ENCODE measurements around the gene IRF1.

Gene IRF1, protein sequence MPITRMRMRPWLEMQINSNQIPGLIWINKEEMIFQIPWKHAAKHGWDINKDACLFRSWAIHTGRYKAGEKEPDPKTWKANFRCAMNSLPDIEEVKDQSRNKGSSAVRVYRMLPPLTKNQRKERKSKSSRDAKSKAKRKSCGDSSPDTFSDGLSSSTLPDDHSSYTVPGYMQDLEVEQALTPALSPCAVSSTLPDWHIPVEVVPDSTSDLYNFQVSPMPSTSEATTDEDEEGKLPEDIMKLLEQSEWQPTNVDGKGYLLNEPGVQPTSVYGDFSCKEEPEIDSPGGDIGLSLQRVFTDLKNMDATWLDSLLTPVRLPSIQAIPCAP

DNA sequence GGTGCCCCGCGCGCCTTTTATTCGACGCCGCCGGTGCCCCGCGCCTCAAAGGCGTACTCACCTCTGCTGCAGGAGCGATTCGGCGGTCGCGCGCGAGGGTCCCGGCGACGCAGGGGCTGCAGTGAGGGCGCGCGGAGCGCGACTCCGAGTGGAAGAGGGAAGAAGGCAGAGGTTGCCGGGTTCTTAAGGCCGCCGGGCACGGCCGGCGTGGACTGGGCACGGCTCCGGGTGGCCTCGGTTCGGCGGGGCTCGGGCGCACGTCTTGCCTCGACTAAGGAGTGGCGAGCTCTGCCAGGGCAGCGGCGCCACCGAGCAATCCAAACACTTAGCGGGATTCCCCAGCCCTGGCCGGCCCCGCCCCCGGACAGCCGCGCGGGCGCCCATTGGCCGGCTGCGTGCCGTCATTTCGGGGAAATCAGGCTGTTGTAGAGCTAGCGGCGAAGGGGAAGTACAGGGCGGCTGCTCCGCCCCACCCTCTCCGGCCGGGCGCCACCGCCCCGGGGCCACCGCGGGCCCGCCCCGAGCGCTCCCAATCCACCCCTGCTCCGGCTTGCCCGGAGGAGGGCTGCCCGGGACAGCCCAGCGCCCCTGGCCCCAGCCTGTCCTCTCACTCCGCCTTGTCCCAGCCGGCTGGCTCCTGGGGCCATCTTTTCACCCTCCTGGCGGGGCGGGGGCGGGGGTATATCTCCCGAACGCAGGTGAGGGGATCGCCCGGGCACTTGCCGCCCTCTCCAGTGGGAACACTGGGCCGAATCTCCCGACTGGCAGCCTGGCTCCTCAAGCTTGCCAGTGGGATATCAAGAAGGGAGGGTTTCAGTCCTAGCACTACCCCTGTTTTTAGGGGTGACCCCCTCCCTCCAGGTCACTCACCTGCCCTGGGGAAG, at the start of gene IRF1:
Gene IRF1, minus strand, starts transcription at position 290 of the 884 bp plus-strand sequence. CDS start 1,295 bp downstream, outside the sequence.
- peak within 1 kb of the TSS; percentile 93 for H3K4me3 ChIP-seq (ENCODE audit: low read depth, low read length)
- peak; percentile 86 for DNase-seq (ENCODE audit: low read depth)
- in situ Hi-C loops (cut with HindIII; ENCODE audit: low sequenced_read_pairs) = no loop called here
- TF ChIP-seq, protein P1, sequence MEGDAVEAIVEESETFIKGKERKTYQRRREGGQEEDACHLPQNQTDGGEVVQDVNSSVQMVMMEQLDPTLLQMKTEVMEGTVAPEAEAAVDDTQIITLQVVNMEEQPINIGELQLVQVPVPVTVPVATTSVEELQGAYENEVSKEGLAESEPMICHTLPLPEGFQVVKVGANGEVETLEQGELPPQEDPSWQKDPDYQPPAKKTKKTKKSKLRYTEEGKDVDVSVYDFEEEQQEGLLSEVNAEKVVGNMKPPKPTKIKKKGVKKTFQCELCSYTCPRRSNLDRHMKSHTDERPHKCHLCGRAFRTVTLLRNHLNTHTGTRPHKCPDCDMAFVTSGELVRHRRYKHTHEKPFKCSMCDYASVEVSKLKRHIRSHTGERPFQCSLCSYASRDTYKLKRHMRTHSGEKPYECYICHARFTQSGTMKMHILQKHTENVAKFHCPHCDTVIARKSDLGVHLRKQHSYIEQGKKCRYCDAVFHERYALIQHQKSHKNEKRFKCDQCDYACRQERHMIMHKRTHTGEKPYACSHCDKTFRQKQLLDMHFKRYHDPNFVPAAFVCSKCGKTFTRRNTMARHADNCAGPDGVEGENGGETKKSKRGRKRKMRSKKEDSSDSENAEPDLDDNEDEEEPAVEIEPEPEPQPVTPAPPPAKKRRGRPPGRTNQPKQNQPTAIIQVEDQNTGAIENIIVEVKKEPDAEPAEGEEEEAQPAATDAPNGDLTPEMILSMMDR (IDR thresholded peaks at IDR 0.05; ENCODE audit: low read depth, low read length, missing control alignments) = no peak

DNA sequence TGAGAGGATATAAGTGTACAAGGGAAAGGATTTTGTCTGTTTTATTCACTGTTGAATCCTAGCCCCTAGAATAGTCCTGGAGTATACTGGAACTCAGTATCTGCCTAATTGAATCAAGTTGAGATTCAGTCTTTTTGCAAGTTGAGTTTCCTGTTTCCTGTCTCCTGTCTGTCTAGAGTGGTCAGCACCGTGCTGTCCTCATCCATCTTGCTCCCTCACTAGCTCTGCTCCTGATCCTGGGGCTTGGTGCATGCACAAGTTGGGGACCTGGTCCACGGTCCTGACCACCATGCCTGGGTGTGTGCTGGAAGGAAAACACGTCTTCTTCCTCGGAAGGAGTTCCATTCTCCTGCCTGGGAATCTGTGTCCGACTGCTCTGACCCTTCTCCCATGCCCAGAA, 49.6 kb upstream of the IRF1 start:
- TF ChIP-seq, protein P1 (IDR thresholded peaks at IDR 0.05; ENCODE audit: low read depth, low read length, missing control alignments) = no peak
- DNase-seq (ENCODE audit: low read depth) = no peak
- in situ Hi-C loops (cut with HindIII; ENCODE audit: low sequenced_read_pairs) = no loop called here
- no peak overlapping the region for H3K4me3 ChIP-seq (ENCODE audit: low read depth, low read length)

DNA sequence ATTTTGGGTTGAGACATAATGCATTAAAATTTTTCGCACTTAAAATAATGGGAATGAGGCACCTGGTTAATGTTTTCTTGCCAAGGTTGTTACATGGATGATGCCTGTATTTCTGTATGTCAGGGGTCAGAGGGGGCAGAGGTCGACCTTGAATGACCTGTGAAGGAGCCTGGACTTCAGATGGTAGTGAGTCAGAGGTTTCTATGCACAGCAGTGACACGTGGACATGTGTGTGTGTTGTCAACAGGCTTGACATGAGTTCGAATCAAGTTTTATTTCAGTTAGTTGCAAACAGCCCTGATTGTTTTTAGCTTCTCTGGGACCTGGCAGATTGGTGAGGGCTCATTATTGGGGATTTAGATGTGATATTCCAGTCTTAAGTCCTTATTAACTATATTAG, 49.1 kb upstream of the IRF1 start:
- DNase-seq (ENCODE audit: low read depth) = no peak
- no peak overlapping the region for H3K4me3 ChIP-seq (ENCODE audit: low read depth, low read length)
- TF ChIP-seq, protein P1 (IDR thresholded peaks at IDR 0.05; ENCODE audit: low read depth, low read length, missing control alignments) = no peak
- in situ Hi-C loops (cut with HindIII; ENCODE audit: low sequenced_read_pairs) = no loop called here

DNA sequence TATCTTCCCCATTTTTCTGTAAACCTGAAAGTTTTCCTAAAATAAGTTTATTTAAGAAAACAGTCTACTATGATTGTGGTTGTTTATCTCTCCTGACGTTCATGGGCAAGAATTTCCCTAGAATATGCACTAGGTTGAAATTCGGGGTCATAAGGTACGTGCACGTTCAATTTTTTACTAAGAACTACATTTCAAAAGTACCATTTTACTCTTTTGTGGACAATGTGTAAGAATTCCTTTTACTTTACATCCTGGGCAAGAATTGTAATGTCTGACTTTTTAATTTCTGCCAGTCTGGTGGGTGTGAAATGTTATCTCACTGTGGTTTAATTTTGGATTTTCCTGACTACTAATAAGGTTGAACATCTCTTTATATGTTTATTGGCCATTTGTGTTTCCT, 40.4 kb upstream of the IRF1 start:
- no peak overlapping the region for H3K4me3 ChIP-seq (ENCODE audit: low read depth, low read length)
- no peak for DNase-seq (ENCODE audit: low read depth)
- TF ChIP-seq, protein P1 (IDR thresholded peaks at IDR 0.05; ENCODE audit: low read depth, low read length, missing control alignments) = no peak
- in situ Hi-C loops (cut with HindIII; ENCODE audit: low sequenced_read_pairs) = no loop called here

DNA sequence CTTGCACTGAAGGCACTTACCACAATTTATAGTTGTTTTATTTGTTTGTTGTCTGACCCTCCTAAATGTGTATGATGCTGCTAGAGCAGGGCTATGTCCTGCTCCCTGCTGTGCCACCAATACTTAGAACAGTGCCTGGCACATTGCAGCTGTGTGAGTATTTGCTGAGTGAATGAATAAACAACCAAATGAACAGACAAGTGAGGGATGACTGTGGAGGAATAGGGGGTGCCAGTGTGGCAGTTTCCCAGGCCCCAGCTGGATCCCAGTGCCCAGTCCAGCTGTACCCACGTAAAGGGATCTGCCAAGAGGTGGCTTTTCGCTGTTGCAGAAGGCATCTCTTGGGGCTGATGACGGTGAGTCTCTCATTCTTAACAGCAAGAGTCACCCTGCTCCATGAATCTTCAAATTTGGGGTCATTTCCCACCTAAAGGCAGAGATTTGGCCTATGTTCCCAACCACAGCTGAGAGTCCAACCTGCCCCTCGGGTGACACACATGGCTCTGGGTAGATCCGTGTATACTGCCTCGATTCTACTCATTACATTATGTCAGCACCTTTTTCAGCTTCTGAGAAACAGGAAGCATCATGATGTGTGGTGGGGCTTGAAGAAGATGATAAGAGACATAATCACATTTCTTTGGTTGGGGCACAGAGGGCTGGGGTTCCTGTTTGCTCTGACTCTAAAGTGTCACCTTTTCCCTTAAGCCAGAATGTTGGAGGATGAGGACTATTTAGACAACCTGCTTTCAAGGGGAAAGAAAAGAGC, 38.5 kb upstream of the IRF1 start:
- in situ Hi-C loops (cut with HindIII; ENCODE audit: low sequenced_read_pairs) = no loop called here

More for the DNA sequence above, 38.5 kb upstream of the IRF1 start:
- no peak overlapping the region for H3K4me3 ChIP-seq (ENCODE audit: low read depth, low read length)
- no peak for DNase-seq (ENCODE audit: low read depth)
- TF ChIP-seq, protein P1 (IDR thresholded peaks at IDR 0.05; ENCODE audit: low read depth, low read length, missing control alignments) = no peak
